ENCODE results near the gene CCDC71L.
"Not testable (repeated sequence)": the region's sequence is repeated elsewhere in the genome, so short reads cannot be mapped to it uniquely, and the experiment has no call there.

CCDC71L gene

DNA sequence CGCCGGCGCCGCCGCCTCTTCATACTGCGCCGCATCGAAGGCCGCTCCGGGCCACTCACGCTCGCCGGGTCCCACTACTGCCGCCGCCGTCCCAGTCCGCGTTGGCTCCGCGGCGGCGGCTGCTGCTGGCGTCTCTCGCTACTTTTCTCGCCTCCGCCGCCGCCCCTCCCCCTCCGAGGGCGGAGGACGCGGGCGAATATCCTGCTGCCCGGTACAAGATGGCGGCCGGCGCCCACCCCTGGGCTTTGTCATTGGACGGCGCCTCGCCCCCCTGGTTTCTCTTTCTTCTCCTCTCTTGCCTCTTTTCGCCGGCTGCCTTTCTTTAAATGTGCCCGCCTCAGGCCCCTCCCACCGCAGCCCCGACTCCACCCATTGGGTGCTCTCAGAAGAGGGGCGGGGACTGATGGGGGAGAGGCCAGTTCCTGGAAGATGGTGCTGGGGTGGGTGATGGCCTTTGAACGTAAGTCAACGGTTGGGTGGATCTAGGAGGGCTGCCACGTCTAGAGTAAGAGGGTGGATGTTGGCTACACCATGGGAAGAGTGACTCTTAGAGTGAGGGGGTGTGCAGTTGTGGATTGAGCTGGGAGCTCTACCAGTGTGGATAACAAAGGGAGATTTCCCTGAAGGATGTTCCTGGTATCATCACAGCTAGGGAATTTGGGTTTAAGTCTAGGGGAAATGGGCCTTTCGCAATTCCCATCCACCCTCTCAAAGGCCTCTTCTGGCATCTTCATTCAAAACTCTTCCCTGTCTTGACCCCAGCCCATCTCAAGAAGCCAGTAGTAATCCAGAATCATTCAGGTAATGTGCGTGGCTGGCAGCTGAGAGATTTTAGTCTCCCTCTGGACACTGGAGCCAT lies at the start of gene CCDC71L:
Gene CCDC71L, minus strand, starts transcription at position 297 of the 859 bp plus-strand sequence. Its CDS starts 262 bp downstream, at position 35.
- DNase-seq = peak; percentile 95

DNA sequence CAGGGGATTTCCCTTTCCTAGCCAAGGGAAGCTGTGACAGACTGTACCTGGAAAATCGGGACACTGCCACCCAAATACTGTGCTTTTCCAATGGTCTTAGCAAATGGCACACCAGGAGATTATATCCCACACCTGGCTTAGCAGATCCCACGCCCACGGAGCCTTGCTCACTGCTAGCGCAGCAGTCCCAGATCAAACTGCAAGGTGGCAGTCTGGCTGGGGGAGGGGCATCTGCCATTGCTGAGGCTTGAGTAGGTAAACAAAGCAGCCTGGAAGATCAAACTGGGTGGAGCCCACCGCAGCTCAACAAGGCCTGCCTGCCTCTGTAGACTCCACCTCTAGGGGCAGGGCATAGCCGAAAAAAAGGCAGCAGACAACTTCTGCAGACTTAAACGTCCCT lies 48.6 kb upstream of the CCDC71L start:
- DNase-seq = not testable (repeated sequence)

- peak; percentile 15 for DNase-seq
These were observed 43.3 kb upstream of the CCDC71L start for GRCh38 chr7:106704000-106704840.

DNA sequence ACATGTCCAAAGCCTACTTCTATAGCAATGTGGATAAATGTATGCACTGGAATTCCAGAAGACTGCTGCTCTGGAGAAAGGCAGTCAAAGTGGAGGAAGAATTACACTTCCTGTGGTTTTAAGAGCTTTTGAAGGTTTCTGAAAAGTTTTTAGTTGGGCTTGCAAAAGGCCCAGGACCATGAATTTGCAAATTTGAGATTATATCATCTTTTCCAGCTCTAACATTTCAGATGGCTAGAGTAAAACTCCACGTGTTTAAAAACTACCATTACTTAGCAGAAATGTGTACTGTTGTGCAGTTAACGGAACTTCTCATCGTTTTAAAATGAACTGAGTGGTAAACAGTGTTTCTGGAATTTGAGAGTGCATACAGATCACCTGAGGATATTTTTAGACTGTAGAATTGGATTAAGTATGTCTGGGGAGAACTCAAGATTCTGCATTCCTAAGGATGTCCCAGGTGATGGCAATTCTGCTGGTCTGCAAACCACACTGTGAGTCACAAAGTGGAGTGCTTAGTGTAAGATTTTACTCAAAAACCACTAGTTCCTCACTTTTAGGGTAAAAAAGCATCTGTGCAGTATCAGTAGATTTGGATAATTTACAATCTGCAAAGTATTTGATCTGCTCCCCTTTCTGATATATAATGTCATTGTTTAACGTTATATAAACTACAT lies 32.9 kb upstream of the CCDC71L start:
- no peak for DNase-seq

GRCh38 chr7:106692450-106693051 lies 31.6 kb upstream of the CCDC71L start:
- DNase-seq = no peak

GRCh38 chr7:106688161-106688560 lies 27.2 kb upstream of the CCDC71L start:
- not testable (repeated sequence) for DNase-seq

DNA sequence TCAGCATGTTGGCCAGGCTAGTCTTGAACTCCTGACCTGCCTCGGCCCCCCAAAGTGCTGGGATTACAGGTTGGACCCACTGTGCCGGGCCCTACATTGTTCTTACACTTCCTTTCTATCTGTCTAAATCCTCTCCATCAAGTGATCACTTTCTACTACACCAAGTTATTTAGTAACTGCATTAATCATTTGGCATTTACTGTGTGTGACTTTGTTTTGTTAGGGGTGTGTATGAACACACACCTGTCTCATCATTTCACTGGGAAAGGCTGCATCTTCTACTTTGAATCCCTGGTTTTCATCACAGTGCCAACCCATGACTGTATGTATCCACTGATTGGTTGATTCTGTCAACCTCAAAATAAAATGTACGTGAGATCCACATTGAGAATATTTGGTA lies 23.0 kb upstream of the CCDC71L start:
- no peak for DNase-seq

DNA sequence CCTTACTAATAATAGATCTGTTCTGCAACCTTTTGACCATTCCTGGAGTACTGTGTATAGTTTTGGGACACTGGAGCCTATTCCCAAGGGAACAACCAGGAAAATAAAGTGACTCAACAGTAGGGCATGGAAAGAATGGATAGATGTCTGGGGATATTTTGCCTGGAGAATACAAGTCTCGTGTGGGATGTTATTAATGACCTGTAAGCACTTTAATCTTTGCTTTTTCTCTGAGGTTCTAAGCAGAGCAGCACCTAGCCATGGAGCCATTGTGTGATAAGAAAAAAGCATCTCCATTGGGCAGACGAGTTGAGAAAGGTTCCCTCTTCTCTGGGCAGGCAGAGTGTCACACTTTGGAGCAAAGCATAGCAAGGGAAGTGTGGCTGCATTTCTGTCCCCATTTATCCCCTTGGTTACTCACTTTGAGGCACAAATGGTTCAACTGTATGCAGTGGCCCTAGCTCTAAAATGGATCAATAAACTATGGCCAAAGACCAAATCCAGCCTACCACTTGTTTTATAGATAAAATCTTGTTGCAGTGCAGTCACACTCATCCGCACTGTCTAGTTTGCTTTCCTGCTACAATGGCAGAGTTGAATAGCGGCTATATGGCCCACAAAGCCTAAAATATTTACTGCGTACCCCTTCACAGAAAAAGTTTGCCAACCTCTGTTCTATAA lies 21.0 kb upstream of the CCDC71L start:
- no peak for DNase-seq

DNA sequence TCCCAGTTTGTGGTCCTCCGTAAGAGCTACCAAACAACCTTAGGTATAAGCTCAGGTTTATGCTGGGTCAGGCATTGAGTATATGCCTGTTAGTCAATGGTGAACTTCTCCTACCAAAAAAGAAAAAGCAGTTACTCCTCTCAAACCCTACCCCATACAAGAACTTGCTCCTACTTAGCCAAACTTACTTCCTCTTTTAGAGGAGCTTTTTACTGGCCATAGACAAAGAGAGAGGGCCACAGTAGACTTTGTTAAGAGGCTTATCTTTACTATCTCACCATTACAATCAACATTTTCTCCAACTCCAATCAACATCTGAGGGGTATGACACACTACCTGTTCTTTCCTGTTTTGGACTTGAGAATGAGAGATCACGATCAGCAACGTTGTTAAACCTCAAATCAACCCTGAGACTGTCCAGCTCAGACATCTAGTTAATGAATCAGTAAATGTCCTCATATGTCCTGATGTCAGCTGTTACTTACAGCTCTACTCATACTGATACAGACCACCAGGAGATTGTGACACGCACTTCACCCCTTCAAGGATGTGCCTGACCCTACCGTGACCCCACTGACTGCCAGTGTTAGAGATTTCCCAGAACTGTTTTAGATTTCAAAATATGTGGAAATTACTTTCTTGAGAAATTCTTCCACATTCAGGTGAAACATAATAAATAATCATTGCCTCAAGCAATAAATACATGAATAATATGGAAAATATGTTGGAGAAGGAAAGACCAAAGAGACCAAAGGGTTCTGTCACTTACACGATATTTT lies 18.4 kb upstream of the CCDC71L start:
- DNase-seq = peak; percentile 26

DNA sequence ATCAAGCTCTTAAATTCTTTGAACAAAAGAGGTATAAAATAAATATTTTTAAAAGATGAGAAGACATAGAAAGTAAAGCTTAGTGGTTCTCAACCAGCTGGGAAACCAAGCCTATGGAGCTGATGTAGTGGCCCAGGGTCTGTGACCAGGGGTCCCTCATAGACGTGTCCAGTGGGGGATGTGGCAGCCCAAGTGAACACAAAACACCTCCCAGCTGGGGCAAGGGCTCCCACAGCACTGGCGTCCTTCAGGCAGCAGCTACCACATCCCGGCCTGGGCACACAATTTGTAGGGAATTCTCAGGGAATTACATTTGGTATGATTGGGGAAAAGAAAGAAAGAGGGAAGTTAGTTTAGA lies 17.8 kb upstream of the CCDC71L start:
- DNase-seq = no peak

- not testable (repeated sequence) for DNase-seq
These were observed 15.5 kb upstream of the CCDC71L start for GRCh38 chr7:106676506-106676905.

GRCh38 chr7:106673688-106674087 lies 12.7 kb upstream of the CCDC71L start:
- not testable (repeated sequence) for DNase-seq

GRCh38 chr7:106671930-106672329 lies 11.0 kb upstream of the CCDC71L start:
- not testable (repeated sequence) for DNase-seq

DNA sequence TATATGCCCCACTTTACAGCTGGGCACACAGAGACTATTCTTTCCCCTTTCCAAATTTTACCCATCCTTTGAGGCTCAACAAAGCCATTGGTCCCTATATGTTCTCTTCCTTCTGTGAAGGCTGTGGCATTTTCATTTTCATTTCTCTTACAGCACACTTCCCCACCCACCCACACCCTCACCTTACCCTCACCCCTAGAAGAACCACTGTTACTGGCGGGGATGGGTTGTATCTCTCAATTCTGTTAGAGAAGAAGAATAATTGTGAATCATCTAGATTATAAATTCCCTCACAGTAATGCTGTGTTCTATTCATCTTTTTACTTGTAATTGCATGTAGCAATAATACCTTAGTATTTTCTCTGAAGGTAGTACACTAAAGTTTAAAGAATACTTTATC lies 10.2 kb upstream of the CCDC71L start:
- no peak for DNase-seq

- DNase-seq = no peak
These were observed 8.0 kb upstream of the CCDC71L start for GRCh38 chr7:106668861-106669524.

DNA sequence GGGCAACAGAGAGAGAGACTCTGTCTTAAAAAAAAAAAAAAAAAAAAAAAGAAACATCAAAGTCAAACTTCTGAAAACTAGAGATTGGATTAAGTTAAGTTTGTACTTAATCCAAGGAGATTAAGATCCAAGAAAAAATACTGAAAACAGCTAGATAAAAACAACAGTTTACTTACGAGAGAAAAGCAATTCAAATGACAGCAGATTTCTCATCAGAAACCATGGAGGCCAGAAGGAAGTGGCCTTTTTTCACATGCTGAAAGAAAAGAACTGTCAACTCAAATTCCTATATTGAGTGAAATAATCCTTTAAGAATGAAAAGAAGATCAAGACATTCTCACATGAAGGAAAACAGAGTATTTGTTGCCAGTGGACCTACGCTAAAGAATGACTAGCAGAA lies 5.4 kb upstream of the CCDC71L start:
- DNase-seq = no peak

GRCh38 chr7:106664343-106664742 lies 3.4 kb upstream of the CCDC71L start:
- DNase-seq = no peak

DNA sequence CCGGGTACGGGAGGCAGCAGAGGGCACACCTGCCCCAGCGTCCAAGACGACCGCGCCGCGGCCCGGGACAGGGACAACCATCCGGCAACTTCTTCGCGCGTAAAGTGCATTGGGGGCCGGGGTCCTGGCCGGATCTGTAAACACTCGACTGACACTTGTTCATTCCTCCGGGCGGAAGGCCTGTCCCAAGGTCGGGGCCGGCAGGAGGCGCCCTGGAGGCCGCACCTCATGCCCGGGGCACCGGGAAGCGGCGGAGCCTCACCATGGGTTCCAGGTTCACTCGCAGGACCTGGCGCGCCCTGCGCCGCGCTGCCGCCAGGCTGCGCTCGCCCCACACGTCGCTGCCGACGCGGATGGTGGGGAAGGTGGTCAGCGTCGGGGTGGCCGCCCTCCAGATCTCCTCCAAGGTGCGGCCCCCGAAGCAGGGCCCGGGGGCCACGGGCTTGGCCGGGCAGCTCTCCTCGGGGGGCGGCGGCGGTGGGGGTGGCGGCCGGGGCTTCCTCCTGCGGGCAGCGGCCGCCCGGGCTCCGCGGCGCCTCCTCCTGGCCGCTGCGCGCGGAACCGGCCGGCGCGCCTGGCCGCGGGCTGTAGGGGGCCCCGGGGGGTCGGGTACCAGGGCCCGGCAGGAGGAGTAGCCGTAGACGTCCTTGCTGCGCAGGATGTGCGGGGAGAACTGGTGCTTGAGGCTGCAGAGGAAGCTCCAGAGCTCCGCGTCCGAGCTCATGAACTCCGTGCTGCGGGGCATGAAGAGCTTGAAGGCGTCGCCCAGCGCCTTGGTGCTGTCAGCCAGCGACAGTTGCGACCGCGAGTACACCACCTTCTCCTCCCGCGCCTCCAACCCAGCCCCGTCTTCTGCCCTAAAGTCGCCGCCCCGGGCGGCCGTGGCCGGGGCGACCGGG lies 746 bp downstream of the CCDC71L start:
- DNase-seq = peak; percentile 90

- DNase-seq = no peak
These were observed 1.6 kb downstream of the CCDC71L start for GRCh38 chr7:106659166-106659962.

Data from stimulated activated CD4-positive, alpha-beta T cell treated with anti-CD3 and anti-CD28 coated beads, Interleukin-15, amount 100 ng/mL, for 24 hours (primary cell).